Measurements from ENCODE around the gene CEP295NL. TPM values are rescaled to one million over a fixed set of nuclear protein-coding genes. Genes with fewer than 3 reads are reported as not detected.

CEP295NL gene
- total and polyA plus RNA-seq, 2 of the 13 experiments (the other 11 are each of a cell fraction or from before 2014, with no cell fraction given) = not detected

- Histone ChIP-seq H3K27me3 (ENCODE audit: control insufficient read depth in 1 of 2, insufficient read depth in 2 of 2, low read length in 2 of 2) (no peaks in the 10 kb centered on the region), H3K79me2 (ENCODE audit: insufficient read depth, low read length) (no peaks in the 10 kb centered on the region), H2AFZ (ENCODE audit: low read length) (no peak overlapping the region), H3K27ac (ENCODE audit: extremely low read length, insufficient read depth, low read length) (no peak overlapping the region), H3K4me3 (replicated peaks in 1 of 3; ENCODE audit: insufficient read depth in 1 of 3, low read depth in 2 of 3, low read length in 3 of 3) (no peak overlapping the region), H3K9ac (ENCODE audit: insufficient read depth, low read depth, low read length) (no peak overlapping the region), H4K20me1 (ENCODE audit: insufficient read depth, low read length) (no peaks in the 10 kb centered on the region), H3K36me3 (replicated peaks in 1 of 2; ENCODE audit: control insufficient read depth in 1 of 2, insufficient read depth in 2 of 2, low read length in 2 of 2) (no peaks in the 10 kb centered on the region; a peak in 2 of 5 replicates), H3K4me2 (ENCODE audit: low read depth, low read length) (no peak overlapping the region), H3K9me3 (ENCODE audit: low read length) (no peaks in the 10 kb centered on the region), H3K4me1 (ENCODE audit: insufficient read depth, low read length) (peaks cover 24% of the 10 kb centered on the region)
- intact Hi-C loops (cut with micrococcal nuclease; ENCODE audit: unreplicated experiment) (no loop called here), in situ Hi-C loops (cut with HindIII; ENCODE audit: extremely low pct_ligation_motif_present, low pct_unique_long_range_greater_than_20kb) (no loop called here)
- POLR2A ChIA-PET = interaction anchor here (1.1 kb wide), 1 partner anchor 16 kb away, joined by 3 read pairs; no protein-coding TSS in a partner anchor
- BruUV-seq (replicated peaks) = no TSS peak
- DNase-seq (ENCODE audit: low spot score) = no peak
- FAIRE-seq = no peak
- no peak for ATAC-seq
- CTCF ChIA-PET (ENCODE audit: low intra/inter-chr PET ratio, low total read pairs) = no interaction called here
- 86% methylated on average over 9 of the region's 9 CpGs for WGBS (ENCODE audit: low lambda C conversion rate)
- TF ChIP-seq ZNF367 (CRISPR knock-in tag; IDR thresholded peaks at IDR 0.05; ENCODE audit: borderline replicate concordance) = no peak
- TF ChIP-seq, protein P1, sequence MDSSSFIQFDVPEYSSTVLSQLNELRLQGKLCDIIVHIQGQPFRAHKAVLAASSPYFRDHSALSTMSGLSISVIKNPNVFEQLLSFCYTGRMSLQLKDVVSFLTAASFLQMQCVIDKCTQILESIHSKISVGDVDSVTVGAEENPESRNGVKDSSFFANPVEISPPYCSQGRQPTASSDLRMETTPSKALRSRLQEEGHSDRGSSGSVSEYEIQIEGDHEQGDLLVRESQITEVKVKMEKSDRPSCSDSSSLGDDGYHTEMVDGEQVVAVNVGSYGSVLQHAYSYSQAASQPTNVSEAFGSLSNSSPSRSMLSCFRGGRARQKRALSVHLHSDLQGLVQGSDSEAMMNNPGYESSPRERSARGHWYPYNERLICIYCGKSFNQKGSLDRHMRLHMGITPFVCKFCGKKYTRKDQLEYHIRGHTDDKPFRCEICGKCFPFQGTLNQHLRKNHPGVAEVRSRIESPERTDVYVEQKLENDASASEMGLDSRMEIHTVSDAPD (CRISPR knock-in tag; IDR thresholded peaks at IDR 0.05) = no peak
- no peak for TF ChIP-seq SNAPC2 (CRISPR knock-in tag; IDR thresholded peaks at IDR 0.05)
- no peak for TF ChIP-seq RCOR2 (CRISPR knock-in tag; IDR thresholded peaks at IDR 0.05)
- no peak for TF ChIP-seq ZC3H13 (CRISPR knock-in tag; IDR thresholded peaks at IDR 0.05)
- TF ChIP-seq JDP2 (CRISPR knock-in tag; IDR thresholded peaks at IDR 0.05; ENCODE audit: borderline replicate concordance) = no peak
- TF ChIP-seq ZNF256 (CRISPR knock-in tag; conservative IDR thresholded peaks at IDR 0.05) = no peak
- TF ChIP-seq, protein P2, sequence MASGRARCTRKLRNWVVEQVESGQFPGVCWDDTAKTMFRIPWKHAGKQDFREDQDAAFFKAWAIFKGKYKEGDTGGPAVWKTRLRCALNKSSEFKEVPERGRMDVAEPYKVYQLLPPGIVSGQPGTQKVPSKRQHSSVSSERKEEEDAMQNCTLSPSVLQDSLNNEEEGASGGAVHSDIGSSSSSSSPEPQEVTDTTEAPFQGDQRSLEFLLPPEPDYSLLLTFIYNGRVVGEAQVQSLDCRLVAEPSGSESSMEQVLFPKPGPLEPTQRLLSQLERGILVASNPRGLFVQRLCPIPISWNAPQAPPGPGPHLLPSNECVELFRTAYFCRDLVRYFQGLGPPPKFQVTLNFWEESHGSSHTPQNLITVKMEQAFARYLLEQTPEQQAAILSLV (CRISPR knock-in tag; IDR thresholded peaks at IDR 0.05; ENCODE audit: borderline replicate concordance) = no peak
- no peak for TF ChIP-seq MTF2 (CRISPR knock-in tag; IDR thresholded peaks at IDR 0.05; ENCODE audit: borderline replicate concordance)
- TF ChIP-seq ZFP62 (CRISPR knock-in tag; IDR thresholded peaks at IDR 0.05) = no peak
- no peak for TF ChIP-seq ZNF281 (CRISPR knock-in tag; IDR thresholded peaks at IDR 0.05; ENCODE audit: borderline replicate concordance)
- TF ChIP-seq ZNF773 (CRISPR knock-in tag; IDR thresholded peaks at IDR 0.05; ENCODE audit: borderline replicate concordance) = no peak
- no peak for TF ChIP-seq ZBTB46 (CRISPR knock-in tag; IDR thresholded peaks at IDR 0.05; ENCODE audit: borderline replicate concordance)
- no peak for TF ChIP-seq SCMH1 (CRISPR knock-in tag; IDR thresholded peaks at IDR 0.05; ENCODE audit: borderline replicate concordance)
- TF ChIP-seq, protein P3, sequence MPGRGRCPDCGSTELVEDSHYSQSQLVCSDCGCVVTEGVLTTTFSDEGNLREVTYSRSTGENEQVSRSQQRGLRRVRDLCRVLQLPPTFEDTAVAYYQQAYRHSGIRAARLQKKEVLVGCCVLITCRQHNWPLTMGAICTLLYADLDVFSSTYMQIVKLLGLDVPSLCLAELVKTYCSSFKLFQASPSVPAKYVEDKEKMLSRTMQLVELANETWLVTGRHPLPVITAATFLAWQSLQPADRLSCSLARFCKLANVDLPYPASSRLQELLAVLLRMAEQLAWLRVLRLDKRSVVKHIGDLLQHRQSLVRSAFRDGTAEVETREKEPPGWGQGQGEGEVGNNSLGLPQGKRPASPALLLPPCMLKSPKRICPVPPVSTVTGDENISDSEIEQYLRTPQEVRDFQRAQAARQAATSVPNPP (CRISPR knock-in tag; IDR thresholded peaks at IDR 0.05) = no peak
- no peak for TF ChIP-seq ZNF746 (CRISPR knock-in tag; IDR thresholded peaks at IDR 0.05)
These were observed 1.4 kb upstream of the CEP295NL start for GRCh38 chr17:78904371-78904770.

Measured in HepG2 (cell line).